Ammon's horn (tissue), 1 donor: ENCODE data around the gene GTF2F1.
"Not testable (repeated sequence)": the region's sequence is repeated elsewhere in the genome, so short reads cannot be mapped to it uniquely, and the experiment has no call there.

Experiments used
- DNase-seq: peaks from one replicate; pipeline ENCODE4 v3.0.0-alpha.2; 2016; ENCODE audit warnings: low spot score

GTF2F1 gene

GRCh38 chr19:6393074-6393982 is at the start of gene GTF2F1:
GTF2F1 (minus strand) TSS chr19:6393164; CDS start chr19:6392995, 169 bp downstream.
- peak; percentile 97 for DNase-seq

GRCh38 chr19:6442087-6442688 is 49.2 kb upstream of the GTF2F1 start:
- no peak for DNase-seq

- DNase-seq: no peak
Measured at GRCh38 chr19:6440905-6441304, 47.9 kb upstream of the GTF2F1 start.

GRCh38 chr19:6439743-6440142 is 46.8 kb upstream of the GTF2F1 start:
- no peak for DNase-seq

GRCh38 chr19:6433663-6434062 is 40.7 kb upstream of the GTF2F1 start, which contains the start of gene SLC25A41:
SLC25A41 (minus strand) TSS chr19:6433763; CDS start chr19:6433693, 70 bp downstream.
- DNase-seq: no peak

- no peak for DNase-seq
Measured at GRCh38 chr19:6433165-6433564, 40.2 kb upstream of the GTF2F1 start.

- DNase-seq: no peak
Measured at GRCh38 chr19:6431891-6432290, 38.9 kb upstream of the GTF2F1 start.

GRCh38 chr19:6429419-6430221 is 36.7 kb upstream of the GTF2F1 start:
- DNase-seq: no peak

- not testable (repeated sequence) for DNase-seq
Measured at GRCh38 chr19:6428692-6429418, 35.9 kb upstream of the GTF2F1 start.

GRCh38 chr19:6427131-6427530 is 34.2 kb upstream of the GTF2F1 start:
- DNase-seq: no peak

GRCh38 chr19:6425732-6426620 is 33.0 kb upstream of the GTF2F1 start:
- no peak for DNase-seq

GRCh38 chr19:6424939-6425731 is 32.2 kb upstream of the GTF2F1 start:
- DNase-seq: peak; percentile 100

GRCh38 chr19:6424195-6424938 is 31.4 kb upstream of the GTF2F1 start, which contains the start of gene KHSRP:
KHSRP (minus strand) TSS chr19:6424811; CDS start chr19:6424701, 110 bp downstream.
- no peak for DNase-seq

- no peak for DNase-seq
Measured at GRCh38 chr19:6423499-6424194, 30.7 kb upstream of the GTF2F1 start.

- DNase-seq: no peak
Measured at GRCh38 chr19:6421075-6422014, 28.4 kb upstream of the GTF2F1 start.

GRCh38 chr19:6418562-6418932 is 25.6 kb upstream of the GTF2F1 start:
- DNase-seq: no peak
